ENCODE data around the gene RFX4.

GRCh38 chr12:106679574-106679973, 96.8 kb downstream of the RFX4 start:
- no peak for TF ChIP-seq POLR2A (IDR thresholded peaks at IDR 0.05)
- no peak for TF ChIP-seq CTCF (IDR thresholded peaks at IDR 0.05)

Measured in adrenal gland (tissue), 5 donors.